GM21717 (cell line): ENCODE data around the gene DAGLA.

Experiments
- ATAC-seq: cut with Tn5 transposase; IDR thresholded peaks from one replicate; pipeline ENCODE4 v1.9.1; 2021; ENCODE audit warnings: mild to moderate bottlenecking, moderate library complexity; ENCODE audit not compliant: unreplicated experiment

Gene DAGLA

DNA sequence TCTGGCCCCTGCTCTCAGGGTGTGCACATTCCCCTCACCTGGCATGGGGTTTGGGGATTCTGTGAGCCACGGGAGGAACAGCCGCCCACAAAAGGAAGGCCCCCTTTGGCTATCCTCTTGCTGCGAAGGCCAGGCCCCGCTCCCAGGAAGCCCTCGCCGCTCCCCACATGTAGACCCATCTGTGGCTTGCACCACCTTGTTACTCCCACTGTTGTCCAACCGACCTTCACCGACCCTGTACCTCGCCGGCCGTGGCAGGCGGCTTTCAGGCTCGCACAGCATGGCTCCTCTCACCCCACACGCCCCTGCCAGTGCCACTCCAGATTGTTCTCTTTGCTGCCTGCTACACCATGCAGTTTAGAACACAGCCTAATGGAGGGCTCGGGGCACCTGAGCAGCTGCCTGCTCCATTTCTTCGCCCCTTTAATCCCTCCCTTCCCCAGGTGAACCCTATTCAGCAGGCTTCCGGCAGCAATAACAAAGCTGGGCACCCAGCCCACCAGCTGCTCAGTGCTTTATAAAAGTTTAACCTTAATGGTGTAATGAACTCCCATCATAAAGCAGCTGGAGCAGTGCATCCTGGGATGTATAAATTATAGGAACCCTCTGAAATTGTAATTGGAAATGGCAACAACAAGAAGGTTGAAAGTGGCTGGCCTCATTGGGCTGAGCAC lies 10.7 kb downstream of the DAGLA start:
- no peak for ATAC-seq

DNA sequence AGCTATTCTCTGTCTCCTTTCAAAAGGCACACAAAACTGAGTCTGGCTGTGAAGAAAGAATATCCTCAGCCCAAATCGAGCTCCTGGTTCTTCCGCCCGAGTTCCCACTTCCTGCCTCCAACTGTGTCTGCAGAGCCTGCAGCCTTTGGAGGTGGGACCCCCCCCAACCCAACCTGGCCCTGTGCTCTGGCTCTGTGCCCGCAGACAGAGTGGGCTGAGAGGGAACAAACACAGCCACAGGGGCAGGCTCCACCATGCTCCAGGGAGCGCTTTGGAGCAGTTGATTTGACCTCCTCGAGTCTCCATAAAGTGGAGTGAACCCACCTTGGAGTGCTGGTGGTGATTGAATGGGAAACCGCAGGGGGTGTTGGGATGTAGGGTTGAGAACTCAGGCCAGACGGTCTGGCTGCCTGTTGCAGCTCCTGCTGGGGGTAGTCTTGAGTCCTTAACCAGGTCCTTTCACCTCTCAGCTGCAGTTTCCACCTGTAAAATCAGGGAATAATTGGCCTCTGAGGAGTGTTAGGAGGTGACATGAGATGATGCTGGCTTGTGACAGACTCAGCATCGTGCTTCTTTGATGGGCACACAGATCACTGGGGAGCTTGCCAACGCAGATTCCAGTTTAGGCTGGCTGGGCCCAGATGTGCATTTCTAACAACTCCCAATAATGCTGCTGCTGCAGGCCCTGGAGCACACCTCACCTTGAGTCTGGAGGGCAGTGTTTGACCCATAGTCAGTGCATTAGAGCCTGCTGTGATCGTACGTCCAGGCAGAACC lies 11.4 kb downstream of the DAGLA start:
- ATAC-seq = no peak

GRCh38 chr11:61693922-61694601 lies 13.9 kb downstream of the DAGLA start:
- no peak for ATAC-seq

DNA sequence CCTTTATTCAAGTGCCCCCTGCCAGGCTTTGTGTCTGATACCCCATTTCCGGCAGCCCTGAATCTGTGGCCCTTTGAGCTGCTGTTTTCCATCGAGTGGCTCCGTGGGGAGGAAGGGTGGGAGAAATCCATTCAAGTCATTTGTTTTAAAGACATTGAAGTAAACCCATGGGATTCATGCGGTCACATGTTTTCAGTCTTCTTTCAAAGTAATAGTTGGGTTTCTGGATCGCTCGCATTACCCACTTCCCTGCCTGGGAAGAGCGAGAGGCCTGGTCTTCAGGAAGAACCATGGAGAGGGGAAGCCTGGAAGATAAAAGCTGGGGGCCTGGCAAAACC lies 14.4 kb downstream of the DAGLA start:
- no peak for ATAC-seq

DNA sequence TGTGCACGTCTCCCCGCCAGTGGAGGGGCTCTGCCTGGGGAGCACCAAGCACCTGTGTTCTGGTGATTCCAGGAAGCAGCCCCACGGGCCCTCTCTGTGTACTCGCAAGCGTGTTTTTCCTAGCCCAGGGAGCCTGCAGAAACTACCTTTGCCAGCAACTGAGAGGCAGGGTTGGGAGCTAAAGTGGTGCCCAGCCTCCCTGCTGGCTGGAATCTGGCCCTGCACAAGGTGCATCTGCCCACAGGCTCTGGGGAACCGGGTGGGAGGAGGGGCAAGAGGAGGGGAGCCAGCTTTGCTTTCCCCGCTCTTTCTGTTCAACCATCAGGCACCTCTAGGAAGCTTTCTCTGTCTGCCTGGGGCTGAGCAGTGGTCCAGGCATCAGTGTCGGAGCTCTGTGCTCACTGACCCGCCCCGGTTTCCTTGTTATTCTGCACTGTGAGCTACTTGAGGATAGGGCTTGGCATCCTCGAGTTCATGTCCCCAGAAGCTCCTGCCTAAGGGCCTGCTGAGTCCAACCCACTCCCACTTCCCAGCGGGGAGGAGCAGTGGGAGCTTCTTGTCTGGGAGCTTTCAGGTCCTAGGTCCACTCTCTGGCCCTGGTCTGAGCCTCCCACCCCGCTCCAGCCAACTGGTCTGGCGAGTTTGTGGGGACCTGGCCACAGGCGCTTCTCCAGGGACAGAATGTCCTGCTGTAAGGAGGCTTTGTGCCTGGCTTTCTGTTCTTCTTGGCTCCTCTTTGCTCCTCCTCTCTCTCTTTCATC lies 14.9 kb downstream of the DAGLA start:
- no peak for ATAC-seq

GRCh38 chr11:61695917-61696316 lies 15.7 kb downstream of the DAGLA start:
- ATAC-seq = peak; percentile 68

GRCh38 chr11:61696602-61697001 lies 16.4 kb downstream of the DAGLA start:
- ATAC-seq = no peak

DNA sequence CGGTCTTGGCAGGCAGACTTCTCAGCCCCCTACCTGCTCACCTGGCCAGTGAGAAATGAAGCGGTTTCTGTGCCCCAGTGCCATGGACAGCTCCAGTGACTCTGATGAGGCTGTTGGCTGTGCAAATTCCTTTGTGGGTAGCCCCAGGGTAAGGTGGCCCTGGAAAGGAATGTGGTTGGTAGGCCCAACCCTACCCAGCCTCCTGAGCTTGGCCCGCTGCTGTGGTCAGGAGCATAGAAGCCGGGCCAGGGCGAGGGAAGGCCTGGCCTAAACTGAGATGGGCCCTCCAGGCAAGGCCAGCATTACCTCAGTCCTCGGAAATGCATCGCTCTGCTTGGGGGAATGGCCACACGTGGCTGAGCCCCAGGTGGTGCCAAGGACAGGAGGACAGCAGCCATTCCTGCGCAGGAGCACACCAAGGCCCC lies 16.9 kb downstream of the DAGLA start:
- no peak for ATAC-seq

DNA sequence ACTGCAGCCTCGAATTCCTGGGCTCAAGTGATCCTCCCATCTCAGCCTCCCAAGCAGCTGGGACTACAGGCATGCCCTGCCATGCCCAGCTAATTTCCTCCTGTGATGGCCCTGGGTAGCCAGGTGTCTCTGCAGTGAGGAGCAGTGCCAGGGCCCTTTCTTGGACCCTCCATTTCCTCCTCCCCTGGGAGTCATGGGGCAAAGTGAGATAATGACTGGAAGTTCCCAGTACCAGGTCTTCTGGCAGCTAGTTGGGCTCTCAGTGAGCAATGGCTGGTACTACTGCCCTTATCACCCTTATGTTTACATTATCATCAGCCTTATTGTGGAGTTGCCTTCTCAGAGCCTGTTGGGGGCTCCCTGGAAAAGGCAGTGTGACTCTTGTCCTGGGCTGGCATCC lies 17.6 kb downstream of the DAGLA start:
- no peak for ATAC-seq

- ATAC-seq = no peak
These were observed 18.2 kb downstream of the DAGLA start for GRCh38 chr11:61698173-61698948.

GRCh38 chr11:61699737-61700160 lies 19.6 kb downstream of the DAGLA start:
- no peak for ATAC-seq

- ATAC-seq = no peak
These were observed 20.0 kb downstream of the DAGLA start for GRCh38 chr11:61700212-61700611.

DNA sequence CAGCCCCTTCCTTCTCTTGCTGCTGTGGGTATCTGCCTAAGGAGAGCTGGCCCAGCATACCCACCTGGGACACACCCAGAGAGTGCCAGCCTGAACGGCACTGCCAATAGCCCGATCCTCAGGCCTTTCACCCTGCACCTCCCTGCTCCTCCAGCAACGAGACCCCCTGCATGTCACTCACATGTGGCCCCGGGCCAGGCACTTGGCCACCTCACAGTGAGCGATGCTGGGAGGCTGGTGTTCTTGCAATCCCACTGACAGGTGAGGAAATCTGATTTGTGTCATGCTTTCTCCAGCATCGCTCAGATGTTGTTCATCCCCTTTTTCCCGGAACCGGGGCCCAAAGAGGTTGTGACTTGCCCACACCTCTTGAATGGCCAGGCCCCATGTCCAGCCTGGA lies 20.5 kb downstream of the DAGLA start:
- no peak for ATAC-seq

- no peak for ATAC-seq
These were observed 21.2 kb downstream of the DAGLA start for GRCh38 chr11:61701242-61701886.

DNA sequence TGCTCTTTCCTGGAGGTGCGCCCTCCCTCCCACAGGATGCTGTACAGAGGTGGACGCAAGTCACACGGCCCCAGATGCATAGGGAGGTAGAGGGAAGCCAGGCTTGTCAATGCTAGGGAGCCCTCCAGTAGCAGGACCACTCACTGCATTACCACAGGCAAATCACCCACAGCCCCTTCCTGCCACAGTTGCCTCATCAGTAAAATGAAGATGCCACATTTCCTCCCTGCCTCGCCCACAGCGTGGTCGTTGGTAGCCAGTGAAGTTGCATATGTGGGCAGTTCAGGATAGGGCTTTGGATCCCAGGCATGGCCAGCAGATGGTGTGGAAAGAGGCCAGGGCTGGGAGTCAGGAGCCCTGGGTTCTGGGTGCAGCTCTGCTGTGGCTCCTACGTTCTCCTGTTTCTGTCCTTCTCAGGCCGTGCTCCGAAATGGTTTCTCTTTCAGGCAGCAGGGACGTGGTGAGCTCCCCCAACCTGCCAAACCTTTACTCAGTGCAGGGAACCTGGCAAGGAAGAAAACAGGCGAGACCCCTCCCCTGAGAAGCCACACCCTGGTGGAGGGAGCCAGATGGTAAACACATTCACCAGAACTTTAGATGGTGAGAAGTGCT lies 22.6 kb downstream of the DAGLA start:
- ATAC-seq = no peak

DNA sequence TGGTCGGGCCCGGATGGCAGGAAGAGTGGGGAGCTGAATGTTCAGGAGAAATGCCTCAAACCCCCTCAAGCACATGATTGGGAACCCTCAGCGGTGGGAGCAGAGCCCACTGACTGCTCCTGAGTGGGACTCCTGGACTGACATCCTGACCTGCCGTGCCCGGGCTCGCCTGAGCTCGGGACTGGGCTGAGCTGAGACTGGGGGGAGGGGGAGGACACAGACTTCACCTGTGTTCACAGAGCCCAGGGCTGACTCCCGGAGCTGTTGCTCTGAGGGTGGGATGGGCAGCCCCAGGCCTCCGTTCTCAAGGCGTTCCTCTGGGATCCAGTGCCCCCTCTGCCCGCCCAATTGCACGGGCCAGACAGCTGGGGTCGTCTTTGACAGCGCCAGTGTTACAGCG lies 24.6 kb downstream of the DAGLA start:
- ATAC-seq = no peak

- no peak for ATAC-seq
These were observed 26.5 kb downstream of the DAGLA start for GRCh38 chr11:61706452-61707400.

GRCh38 chr11:61707574-61707973 lies 27.4 kb downstream of the DAGLA start:
- no peak for ATAC-seq

DNA sequence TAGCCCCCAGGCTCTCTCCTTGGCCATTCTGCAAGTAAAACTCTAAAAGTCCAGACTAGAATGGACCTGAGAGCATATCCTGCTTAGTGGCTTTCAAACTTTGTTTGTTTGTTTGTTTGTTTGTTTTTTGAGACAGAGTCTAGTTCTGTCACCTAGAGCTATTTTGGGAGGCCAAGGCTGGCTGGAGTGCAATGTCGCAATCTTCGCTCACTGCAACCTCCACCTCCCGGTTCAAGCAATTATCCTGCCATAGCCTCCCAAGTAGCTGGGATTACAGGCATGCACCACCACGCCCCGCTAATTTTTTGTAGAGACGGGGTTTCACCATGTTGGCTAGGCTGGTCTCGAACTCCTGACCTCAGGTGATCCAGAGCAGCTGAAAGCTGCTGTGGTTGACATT lies 28.9 kb downstream of the DAGLA start:
- ATAC-seq = no peak
